H9 (cell line): Measurements from ENCODE around the gene CSDE1. TPM values are rescaled to one million over a fixed set of nuclear protein-coding genes. Genes with fewer than 3 reads are reported as not detected.

Experiments used
- DNase-seq: peaks from one replicate; pipeline ENCODE4 v3.0.0-alpha.2; 2017
- H2AFZ ChIP-seq: one replicate; pipeline ENCODE4 v1.6.1; 2013; ENCODE audit warnings: mild to moderate bottlenecking, low read length, control low read depth, moderate library complexity
- H2AK5ac ChIP-seq: 2 replicates; pipeline ENCODE4 v1.6.1; 2013; ENCODE audit warnings: low read length, control low read depth, mixed read lengths; ENCODE audit not compliant: insufficient read length
- H2BK120ac ChIP-seq: one replicate; pipeline ENCODE4 v1.6.1; 2013; ENCODE audit warnings: low read depth, mild to moderate bottlenecking, low read length, control low read depth, inconsistent platforms; ENCODE audit not compliant: poor library complexity, severe bottlenecking
- H2BK12ac ChIP-seq: 2 replicates; pipeline ENCODE4 v1.6.1; 2013; ENCODE audit warnings: low read length, control low read depth, mixed read lengths, low read depth; ENCODE audit not compliant: insufficient read length
- H2BK15ac ChIP-seq: 2 replicates; pipeline ENCODE4 v1.6.1; 2013; ENCODE audit warnings: low read depth, low read length, control low read depth
- H2BK20ac ChIP-seq: one replicate; pipeline ENCODE4 v1.6.1; 2013; ENCODE audit warnings: low read depth, mild to moderate bottlenecking, low read length, control low read depth, inconsistent platforms; ENCODE audit not compliant: poor library complexity, severe bottlenecking
- H2BK5ac ChIP-seq: 2 replicates; pipeline ENCODE4 v1.6.1; 2013; ENCODE audit warnings: low read length, control low read depth, mixed read lengths; ENCODE audit not compliant: insufficient read length
- H3K14ac ChIP-seq: 2 replicates; pipeline ENCODE4 v1.6.1; 2013; ENCODE audit warnings: low read length, control low read depth; ENCODE audit not compliant: insufficient read depth
- H3K18ac ChIP-seq: 2 replicates; pipeline ENCODE4 v1.6.1; 2013; ENCODE audit warnings: low read depth, mild to moderate bottlenecking, mixed read lengths, low read length, control low read depth; ENCODE audit not compliant: insufficient read length
- H3K23ac ChIP-seq: 2 replicates; pipeline ENCODE4 v1.6.1; 2013; ENCODE audit warnings: low read length, control low read depth, mixed read lengths, low read depth; ENCODE audit not compliant: insufficient read length
- H3K23me2 ChIP-seq: 2 replicates; pipeline ENCODE4 v1.6.1; 2013; ENCODE audit warnings: low read depth, mild to moderate bottlenecking, mixed read lengths, low read length, control low read depth; ENCODE audit not compliant: insufficient read length, poor library complexity, severe bottlenecking
- H3K27ac ChIP-seq: 2 replicates; pipeline ENCODE4 v1.5.1; 2013; ENCODE audit warnings: low read length, control low read depth, mixed read lengths, low read depth; ENCODE audit not compliant: insufficient read length
- H3K27me3 ChIP-seq: 2 replicates; pipeline ENCODE4 v1.6.1; 2013; ENCODE audit warnings: low read length, control low read depth, inconsistent platforms; ENCODE audit not compliant: insufficient read depth
- H3K4ac ChIP-seq: 2 replicates; pipeline ENCODE4 v1.6.1; 2013; ENCODE audit warnings: low read depth, mild to moderate bottlenecking, control low read depth, inconsistent platforms, low read length, moderate library complexity
- H3K4me1 ChIP-seq: 2 replicates; pipeline ENCODE4 v1.6.1; 2013; ENCODE audit warnings: low read length, control low read depth, inconsistent platforms; ENCODE audit not compliant: insufficient read depth
- H3K4me2 ChIP-seq: 2 replicates; pipeline ENCODE4 v1.6.1; 2013; ENCODE audit warnings: low read length, control low read depth, mixed read lengths; ENCODE audit not compliant: insufficient read length, insufficient read depth
- H3K56ac ChIP-seq: 2 replicates; pipeline ENCODE4 v1.6.1; 2013; ENCODE audit warnings: low read depth, mild to moderate bottlenecking, mixed read lengths, low read length, control low read depth; ENCODE audit not compliant: insufficient read length
- H3K79me1 ChIP-seq: 2 replicates; pipeline ENCODE4 v1.6.1; 2013; ENCODE audit warnings: low read depth, mild to moderate bottlenecking, moderate library complexity, low read length, control low read depth, inconsistent platforms; ENCODE audit not compliant: insufficient read depth, poor library complexity, severe bottlenecking
- H3K79me2 ChIP-seq: 2 replicates; pipeline ENCODE4 v1.6.1; 2013; ENCODE audit warnings: low read length, control low read depth, inconsistent platforms; ENCODE audit not compliant: insufficient read depth
- H3K9ac ChIP-seq: 2 replicates; pipeline ENCODE4 v1.6.1; 2013; ENCODE audit warnings: low read length, control low read depth, mixed read lengths; ENCODE audit not compliant: insufficient read length; ENCODE audit errors: extremely low read depth
- H3K9me3 ChIP-seq: one replicate; pipeline ENCODE4 v1.6.1; 2013; ENCODE audit warnings: low read depth, low read length, inconsistent platforms; ENCODE audit not compliant: control insufficient read depth
- H3T11ph ChIP-seq: one replicate; pipeline ENCODE4 v1.6.1; 2013; ENCODE audit warnings: mild to moderate bottlenecking, low read length, control low read depth, inconsistent platforms
- H4K20me1 ChIP-seq: one replicate; pipeline ENCODE4 v1.6.1; 2013; ENCODE audit not compliant: control insufficient read depth, insufficient read length, insufficient read depth
- H4K5ac ChIP-seq: 2 replicates; pipeline ENCODE4 v1.6.1; 2013; ENCODE audit warnings: low read depth, mild to moderate bottlenecking, mixed read lengths, low read length, control low read depth; ENCODE audit not compliant: insufficient read length
- H4K8ac ChIP-seq: replicated peaks from 2 replicates; pipeline ENCODE4 v1.6.1; 2013; ENCODE audit warnings: low read length, control low read depth, mixed read lengths, low read depth; ENCODE audit not compliant: insufficient read length
- H4K91ac ChIP-seq: 2 replicates; pipeline ENCODE4 v1.6.1; 2013; ENCODE audit warnings: low read depth, mild to moderate bottlenecking, moderate library complexity, mixed read lengths, low read length, control low read depth; ENCODE audit not compliant: insufficient read length
- H3K27ac Mint-ChIP-seq, 3 experiments: 2 replicates in 2 of 3; 3 replicates in 1 of 3; pipeline ENCODE4 v1.8.0; 2020 to 2021; ENCODE audit warnings: mixed read lengths in 3 of 3, mild to moderate bottlenecking in 1 of 3, moderate library complexity in 1 of 3
- H3K27me3 Mint-ChIP-seq: 2 replicates; pipeline ENCODE4 v1.8.0; 2021; ENCODE audit warnings: low read depth, mild to moderate bottlenecking, moderate library complexity, mixed read lengths
- H3K36me3 Mint-ChIP-seq, 3 experiments: 2 replicates in 2 of 3; 3 replicates in 1 of 3; pipeline ENCODE4 v1.8.0; 2020 to 2021; ENCODE audit warnings: low read depth in 3 of 3, mixed read lengths in 3 of 3; ENCODE audit not compliant: insufficient read depth in 1 of 3
- H3K4me1 Mint-ChIP-seq, 2 experiments: 2 replicates each; pipeline ENCODE4 v1.8.0; 2020; ENCODE audit warnings: mixed read lengths in 2 of 2
- H3K4me3 Mint-ChIP-seq, 2 experiments: 2 replicates in 1 of 2; 3 replicates in 1 of 2; pipeline ENCODE4 v1.8.0; 2020 to 2021; ENCODE audit warnings: mild to moderate bottlenecking in 2 of 2, mixed read lengths in 2 of 2, moderate library complexity in 1 of 2
- H3K9me3 Mint-ChIP-seq, 2 experiments: 2 replicates in 1 of 2; 3 replicates in 1 of 2; pipeline ENCODE4 v1.8.0; 2020; ENCODE audit warnings: mild to moderate bottlenecking in 2 of 2, mixed read lengths in 2 of 2, moderate library complexity in 1 of 2
- CTCF ChIP-seq: fragments of 200-600 bp; sonication (generic); conservative IDR thresholded peaks from 3 replicates; pipeline ENCODE4 v1.8.0; 2021; ENCODE audit warnings: antibody characterized with exemption, mild to moderate bottlenecking
- WGBS: extraction: QIAGEN DNeasy Blood & Tissue Kit; methylation state at CpG from one replicate; pipeline ENCODE4 v1.1.7; 2013; ENCODE audit warnings: missing lambda C conversion rate, low lambda C conversion rate, mixed read lengths; ENCODE audit not compliant: insufficient read length; ENCODE audit errors: extremely low coverage; 5-methylcytosine and 5-hydroxymethylcytosine counted together
- total RNA-seq: library from RNA; stranded (reverse); gene quantifications from 2 replicates; pipeline ENCODE4 v1.2.1, GENCODE V29; 2021

Gene CSDE1
- total RNA-seq, 1 experiment from 2014 or later = 645 TPM

- H3K27ac Mint-ChIP-seq = no peak overlapping the region
- TF ChIP-seq CTCF = no peak
- no peak for DNase-seq
- Histone ChIP-seq H2BK120ac (no peak overlapping the region), H3K4ac (no peak overlapping the region), H2BK5ac (no peak overlapping the region), H4K8ac (no peak overlapping the region), H3K4me2 (no peak overlapping the region), H3K79me1 (no peaks in the 10 kb centered on the region), H3K27me3 (no peaks in the 10 kb centered on the region), H4K91ac (no peak overlapping the region), H3T11ph (no peak overlapping the region), H3K14ac (no peak overlapping the region), H2AFZ (no peak overlapping the region), H3K27ac (no peak overlapping the region), H4K20me1 (no peaks in the 10 kb centered on the region), H3K23me2 (no peaks in the 10 kb centered on the region), H2AK5ac (no peak overlapping the region), H4K5ac (no peak overlapping the region), H2BK15ac (no peak overlapping the region), H3K4me1 (no peaks in the 10 kb centered on the region), H3K23ac (no peak overlapping the region), H2BK20ac (no peak overlapping the region), H3K18ac (no peak overlapping the region), H3K56ac (no peak overlapping the region), H3K79me2 (no peaks in the 10 kb centered on the region), H3K9me3 (no peaks in the 10 kb centered on the region), H2BK12ac (no peak overlapping the region), H3K9ac (no peak overlapping the region)
- no peaks in the 10 kb centered on the region for H3K36me3 Mint-ChIP-seq
- H3K27me3 Mint-ChIP-seq = peaks cover 18% of the 10 kb centered on the region
- no CpG with 5 or more reads among the region's 2 CpGs for WGBS
- H3K4me1 Mint-ChIP-seq = no peaks in the 10 kb centered on the region
- no peaks in the 10 kb centered on the region for H3K9me3 Mint-ChIP-seq
- H3K4me3 Mint-ChIP-seq = no peak overlapping the region
These were observed 66.7 kb downstream of the CSDE1 start for GRCh38 chr1:114691061-114691460.
